SK-N-MC (cell line): Measurements from ENCODE around the gene HDAC4.
"Not testable (repeated sequence)": the region's sequence is repeated elsewhere in the genome, so short reads cannot be mapped to it uniquely, and the experiment has no call there.

ENCODE experiments used
- DNase-seq: peaks from one replicate; pipeline ENCODE4 v3.0.0-alpha.2; 2011; ENCODE audit warnings: low read depth, low spot score
- H3K27ac ChIP-seq: fragments of 200-600 bp; sonication (generic); 2 replicates; pipeline ENCODE4 v1.5.1; 2016; ENCODE audit warnings: mixed run types
- H3K36me3 ChIP-seq: fragments of 200-600 bp; sonication (generic); 2 replicates; pipeline ENCODE4 v1.6.1; 2017; ENCODE audit warnings: antibody characterized with exemption, low read length, mixed read lengths; ENCODE audit not compliant: insufficient read depth
- H3K4me3 ChIP-seq: fragments of 200-600 bp; sonication (generic); 2 replicates; pipeline ENCODE4 v1.5.1; 2016
- H3K9ac ChIP-seq: fragments of 200-600 bp; sonication (generic); 2 replicates; pipeline ENCODE4 v1.8.0; 2017; ENCODE audit warnings: mixed run types, mixed read lengths; ENCODE audit not compliant: insufficient read length
- H3K9me3 ChIP-seq: fragments of 200-600 bp; sonication (generic); 2 replicates; pipeline ENCODE4 v1.6.1; 2017; ENCODE audit warnings: low read depth, mild to moderate bottlenecking, antibody characterized with exemption, low read length, moderate library complexity, mixed read lengths
- EZH2 ChIP-seq: fragments of 200-600 bp; sonication (generic); IDR thresholded peaks from one replicate; pipeline ENCODE4 v1.6.1; 2017; ENCODE audit warnings: antibody characterized with exemption
- FOXP2 ChIP-seq: optimal IDR thresholded peaks from 2 replicates; pipeline ENCODE3; 2011; ENCODE audit warnings: mild to moderate bottlenecking, moderate library complexity; ENCODE audit not compliant: insufficient read depth; ENCODE audit errors: extremely low read length, control extremely low read depth
- POLR2AphosphoS5 ChIP-seq: IDR thresholded peaks from 2 replicates; pipeline ENCODE4 v1.6.1; 2012; ENCODE audit warnings: mild to moderate bottlenecking, low read depth, low read length, borderline replicate concordance

HDAC4 gene

GRCh38 chr2:239042551-239043320 lies 358.1 kb downstream of the HDAC4 start:
- Histone ChIP-seq H3K9ac (no peak overlapping the region), H3K4me3 (no peak overlapping the region), H3K27ac (no peak overlapping the region), H3K36me3 (no peaks in the 10 kb centered on the region), H3K9me3 (no peaks in the 10 kb centered on the region)
- TF ChIP-seq EZH2 (no peak), FOXP2 (no peak), POLR2AphosphoS5 (no peak)
- no peak for DNase-seq

DNA sequence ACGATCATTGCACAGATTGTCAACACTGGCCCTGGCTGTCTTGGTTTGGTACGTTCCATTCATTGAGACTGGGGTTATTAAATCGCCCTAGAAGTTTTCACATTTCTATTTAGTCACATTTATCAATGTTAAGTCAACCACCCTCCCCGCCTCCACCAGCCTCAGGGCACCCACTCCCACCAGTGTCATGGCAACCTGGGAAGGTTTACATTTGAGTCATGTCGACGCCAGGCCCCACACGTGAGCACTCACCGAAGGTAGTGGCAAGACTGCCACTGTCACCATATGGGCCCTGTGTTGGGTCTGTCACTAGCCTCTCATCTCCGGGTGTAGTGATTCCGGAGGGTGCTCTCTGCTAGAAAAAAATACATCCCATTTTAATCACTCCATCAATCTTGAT lies 358.8 kb downstream of the HDAC4 start:
- no peaks in the 10 kb centered on the region for H3K9me3 ChIP-seq
- H3K36me3 ChIP-seq, result no peaks in the 10 kb centered on the region
- no peak overlapping the region for H3K27ac ChIP-seq
- no peak overlapping the region for H3K4me3 ChIP-seq
- no peak overlapping the region for H3K9ac ChIP-seq
- TF ChIP-seq POLR2AphosphoS5 (no peak), EZH2 (no peak), FOXP2 (no peak)
- DNase-seq, result no peak

- TF ChIP-seq EZH2 (no peak), FOXP2 (no peak), POLR2AphosphoS5 (no peak)
- Histone ChIP-seq H3K9ac (no peak overlapping the region), H3K36me3 (no peaks in the 10 kb centered on the region), H3K4me3 (no peak overlapping the region), H3K27ac (no peak overlapping the region), H3K9me3 (no peaks in the 10 kb centered on the region)
- DNase-seq, result no peak
Measured at GRCh38 chr2:239041062-239041461, 359.8 kb downstream of the HDAC4 start.

- TF ChIP-seq EZH2 (no peak), FOXP2 (no peak), POLR2AphosphoS5 (no peak)
- H3K36me3 ChIP-seq, result no peaks in the 10 kb centered on the region
- no peak overlapping the region for H3K27ac ChIP-seq
- no peaks in the 10 kb centered on the region for H3K9me3 ChIP-seq
- DNase-seq, result no peak
- H3K4me3 ChIP-seq, result no peak overlapping the region
- no peak overlapping the region for H3K9ac ChIP-seq
Measured at GRCh38 chr2:239040152-239040761, 360.6 kb downstream of the HDAC4 start.

DNA sequence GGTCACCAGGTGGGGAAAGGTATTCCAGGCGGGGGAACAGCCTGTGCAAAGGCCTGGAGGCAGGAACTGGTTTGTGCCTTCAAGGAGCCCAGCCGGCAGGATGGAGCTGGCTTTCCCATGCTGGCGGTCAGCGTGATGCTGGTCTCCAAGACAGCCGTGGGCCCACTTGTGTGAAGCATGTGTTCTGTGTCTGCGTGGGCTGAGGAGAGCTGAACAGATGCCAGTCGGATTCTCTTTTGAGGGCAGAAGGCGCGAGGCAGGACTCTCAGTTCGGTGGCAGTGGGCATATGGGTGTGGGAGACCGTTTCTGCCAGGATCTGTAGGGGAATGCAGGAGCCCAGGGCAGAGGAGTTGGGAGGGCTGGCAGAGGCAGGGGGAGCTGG lies 361.4 kb downstream of the HDAC4 start:
- TF ChIP-seq EZH2 (no peak), POLR2AphosphoS5 (no peak), FOXP2 (no peak)
- H3K9ac ChIP-seq, result no peak overlapping the region

GRCh38 chr2:239038773-239039478 lies 361.9 kb downstream of the HDAC4 start:
- DNase-seq, result no peak
- Histone ChIP-seq H3K36me3 (no peaks in the 10 kb centered on the region), H3K4me3 (no peak overlapping the region), H3K9me3 (no peaks in the 10 kb centered on the region), H3K27ac (no peak overlapping the region), H3K9ac (no peak overlapping the region)
- TF ChIP-seq EZH2 (no peak), POLR2AphosphoS5 (no peak), FOXP2 (no peak)

More for the DNA sequence above, 361.4 kb downstream of the HDAC4 start:
- H3K36me3 ChIP-seq, result no peaks in the 10 kb centered on the region
- no peak overlapping the region for H3K4me3 ChIP-seq
- no peak for DNase-seq
- H3K9me3 ChIP-seq, result no peaks in the 10 kb centered on the region
- H3K27ac ChIP-seq, result no peak overlapping the region

GRCh38 chr2:239038284-239038683 lies 362.5 kb downstream of the HDAC4 start:
- not testable (repeated sequence) for DNase-seq, H3K4me3 ChIP-seq, H3K9ac ChIP-seq, H3K27ac ChIP-seq, H3K9me3 ChIP-seq, H3K36me3 ChIP-seq

DNA sequence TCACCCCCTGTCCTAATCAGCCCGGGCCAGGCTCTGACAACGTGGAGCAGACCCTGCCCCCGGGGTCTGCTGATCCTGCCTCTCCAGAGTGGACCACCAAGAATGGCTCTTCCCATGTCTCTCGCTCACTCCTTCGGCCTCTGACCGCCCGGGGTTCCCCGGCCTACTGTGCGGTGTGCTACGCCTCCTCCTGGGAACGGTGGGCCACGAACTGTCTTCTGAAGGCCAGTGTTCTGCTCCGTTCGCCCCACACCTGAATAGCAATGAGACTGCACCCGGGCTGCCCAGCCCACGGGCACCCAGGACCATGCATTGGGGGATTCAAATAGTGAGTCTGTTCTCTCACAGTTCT lies 363.3 kb downstream of the HDAC4 start:
- no peaks in the 10 kb centered on the region for H3K36me3 ChIP-seq
- H3K9me3 ChIP-seq, result no peaks in the 10 kb centered on the region
- H3K4me3 ChIP-seq, result no peak overlapping the region
- no peak for DNase-seq
- H3K9ac ChIP-seq, result no peak overlapping the region
- TF ChIP-seq POLR2AphosphoS5, result no peak
- no peak for TF ChIP-seq FOXP2
- TF ChIP-seq EZH2, result no peak
- H3K27ac ChIP-seq, result no peak overlapping the region
